Duodenal mucosa (tissue), 2 donors: Measurements from ENCODE around the gene WDR70.
"Not testable (repeated sequence)": the region's sequence is repeated elsewhere in the genome, so short reads cannot be mapped to it uniquely, and the experiment has no call there.

Source experiments
- H3K27ac ChIP-seq: one replicate; pipeline ENCODE4 v1.7.0; 2013; ENCODE audit warnings: low read depth, low read length
- H3K27me3 ChIP-seq, 2 donors: one replicate each; pipeline ENCODE4 v1.7.0; 2013; ENCODE audit warnings: low read length in 2 of 2, control low read depth in 1 of 2; ENCODE audit not compliant: insufficient read depth in 2 of 2, control insufficient read depth in 1 of 2
- H3K36me3 ChIP-seq, 2 donors: one replicate each; pipeline ENCODE4 v1.7.0; 2013; ENCODE audit warnings: low read length in 2 of 2, control low read depth in 1 of 2; ENCODE audit not compliant: insufficient read depth in 2 of 2, control insufficient read depth in 1 of 2
- H3K4me1 ChIP-seq, 2 donors: one replicate each; pipeline ENCODE4 v1.7.0; 2013; ENCODE audit warnings: low read length in 2 of 2, control low read depth in 1 of 2; ENCODE audit not compliant: insufficient read depth in 2 of 2, control insufficient read depth in 1 of 2
- H3K4me3 ChIP-seq, 2 donors: one replicate each; pipeline ENCODE4 v1.7.0; 2013; ENCODE audit warnings: low read length in 2 of 2, low read depth in 1 of 2
- H3K9ac ChIP-seq, 2 donors: one replicate each; pipeline ENCODE4 v1.7.0; 2013; ENCODE audit warnings: low read length in 2 of 2, low read depth in 1 of 2
- H3K9me3 ChIP-seq, 2 donors: one replicate each; pipeline ENCODE4 v1.7.0; 2013; ENCODE audit warnings: low read length in 2 of 2, control low read depth in 1 of 2; ENCODE audit not compliant: control insufficient read depth in 1 of 2

Gene WDR70

GRCh38 chr5:37654566-37654965 is 275.4 kb downstream of the WDR70 start:
- not testable (repeated sequence) for H3K9ac ChIP-seq, H3K4me1 ChIP-seq, H3K27ac ChIP-seq, H3K9me3 ChIP-seq, H3K4me3 ChIP-seq, H3K27me3 ChIP-seq, H3K36me3 ChIP-seq

DNA sequence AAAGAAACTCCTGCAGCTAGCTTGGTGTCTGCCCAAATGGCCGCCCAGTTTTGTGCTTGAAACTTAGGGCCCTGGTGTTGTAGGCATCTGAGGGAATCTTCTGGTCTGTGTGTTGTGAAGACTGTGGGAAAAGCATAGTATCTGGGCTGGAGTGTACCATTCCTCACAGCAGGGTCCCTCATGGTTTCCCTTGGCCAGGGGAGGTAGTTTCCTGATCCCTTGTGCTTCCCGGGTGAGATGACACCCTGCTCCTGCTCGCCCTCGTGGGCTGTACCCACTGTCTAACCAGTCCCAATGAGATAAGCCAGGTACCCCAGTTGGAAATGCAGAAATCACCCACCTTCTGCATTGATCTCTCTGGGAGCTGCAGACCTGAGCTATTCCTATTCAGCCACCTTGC is 277.9 kb downstream of the WDR70 start:
- no peaks in the 10 kb centered on the region for H3K9me3 ChIP-seq
- no peak overlapping the region for H3K27ac ChIP-seq
- no peak overlapping the region for H3K4me3 ChIP-seq
- H3K36me3 ChIP-seq: no peaks in the 10 kb centered on the region
- no peaks in the 10 kb centered on the region for H3K27me3 ChIP-seq
- peaks cover 0 to 3% of the 10 kb centered on the region in 2 donors for H3K4me1 ChIP-seq
- H3K9ac ChIP-seq: no peak overlapping the region

DNA sequence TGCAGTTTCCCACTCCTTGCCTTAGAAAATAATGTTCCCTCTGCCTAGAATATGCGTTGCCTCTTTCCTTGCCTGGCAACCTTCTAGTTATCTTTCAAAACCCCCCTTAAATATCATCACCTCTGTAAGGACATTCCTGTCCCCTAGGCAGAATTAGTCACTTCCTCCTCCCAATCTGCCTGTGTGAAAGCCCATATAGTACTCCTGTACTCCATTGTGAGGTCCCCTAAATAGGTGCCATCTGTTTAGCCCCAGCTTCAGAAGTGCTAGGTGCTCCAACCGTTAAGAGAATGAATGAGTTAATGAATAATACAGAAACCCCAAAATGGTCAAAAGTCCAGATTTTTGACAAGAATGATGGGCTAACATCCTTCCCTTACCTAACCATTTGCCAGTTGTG is 279.3 kb downstream of the WDR70 start:
- Histone ChIP-seq H3K4me3 (no peak overlapping the region), H3K9ac (no peak overlapping the region), H3K4me1 (peaks cover 0 to 3% of the 10 kb centered on the region in 2 donors), H3K9me3 (no peaks in the 10 kb centered on the region), H3K36me3 (no peaks in the 10 kb centered on the region), H3K27ac (no peak overlapping the region), H3K27me3 (no peaks in the 10 kb centered on the region)

DNA sequence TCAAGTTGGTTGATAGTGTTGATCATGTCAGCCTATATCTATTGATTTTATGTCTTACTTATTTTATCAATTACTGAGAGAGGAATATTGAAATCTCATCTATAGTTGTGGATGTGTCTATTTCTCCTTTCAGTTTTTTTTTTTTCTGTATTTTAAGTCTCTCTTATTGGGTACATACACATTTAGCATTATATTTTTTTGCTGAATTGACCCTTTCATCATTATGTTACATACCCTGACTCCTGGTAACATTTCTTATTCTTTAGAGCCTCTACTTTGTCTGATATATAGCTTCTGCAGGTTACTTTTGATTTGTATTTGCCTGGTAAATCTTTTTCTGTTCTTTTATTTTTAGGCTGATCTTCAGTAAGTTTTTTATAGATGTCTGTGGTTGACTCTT is 281.2 kb downstream of the WDR70 start:
- peaks cover 0 to 3% of the 10 kb centered on the region in 2 donors for H3K4me1 ChIP-seq
- H3K27me3 ChIP-seq: no peaks in the 10 kb centered on the region
- no peaks in the 10 kb centered on the region for H3K9me3 ChIP-seq
- no peak overlapping the region for H3K27ac ChIP-seq
- no peak overlapping the region for H3K4me3 ChIP-seq
- no peaks in the 10 kb centered on the region for H3K36me3 ChIP-seq
- no peak overlapping the region for H3K9ac ChIP-seq

DNA sequence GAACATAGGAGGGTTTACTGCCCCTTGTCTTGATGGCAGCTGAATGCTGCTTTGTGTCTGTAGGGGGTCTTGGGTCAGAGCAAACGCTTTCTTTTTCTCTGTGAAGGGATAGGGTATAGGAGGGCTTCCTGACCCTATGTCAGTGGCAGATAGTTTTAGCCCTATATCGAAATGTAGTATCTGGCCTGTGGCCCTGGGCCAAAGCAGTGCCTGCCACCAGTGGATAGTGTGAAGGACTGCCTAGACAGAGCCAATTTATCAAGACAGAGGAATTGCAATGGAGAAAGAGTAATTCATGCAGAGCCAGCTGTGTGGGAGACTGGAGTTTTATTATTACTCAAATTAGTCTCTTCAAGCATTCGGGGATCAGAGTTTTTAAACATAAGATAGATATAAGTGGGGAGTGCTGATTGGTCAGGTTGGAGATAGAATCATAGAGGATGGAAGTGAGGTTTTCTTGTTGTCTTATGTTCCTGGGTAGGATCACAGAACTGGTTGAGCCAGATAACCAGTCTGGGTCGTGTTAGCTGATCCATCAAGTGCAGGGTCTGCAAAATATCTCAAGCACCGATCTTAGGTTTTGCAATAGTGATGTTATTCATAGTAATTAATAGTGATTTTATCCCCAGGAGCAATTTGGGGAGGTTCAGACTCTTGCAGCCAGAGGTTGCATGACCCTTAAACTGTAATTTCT is 282.3 kb downstream of the WDR70 start:
- no peak overlapping the region for H3K4me3 ChIP-seq
- no peak overlapping the region for H3K27ac ChIP-seq
- H3K4me1 ChIP-seq: peaks cover 0 to 3% of the 10 kb centered on the region in 2 donors
- H3K27me3 ChIP-seq: no peaks in the 10 kb centered on the region
- no peak overlapping the region for H3K9ac ChIP-seq
- no peaks in the 10 kb centered on the region for H3K9me3 ChIP-seq
- no peaks in the 10 kb centered on the region for H3K36me3 ChIP-seq

GRCh38 chr5:37661951-37662350 is 282.8 kb downstream of the WDR70 start:
- Histone ChIP-seq H3K9me3 (no peaks in the 10 kb centered on the region), H3K4me3 (no peak overlapping the region), H3K27me3 (no peaks in the 10 kb centered on the region), H3K4me1 (peaks cover 0 to 3% of the 10 kb centered on the region in 2 donors), H3K36me3 (no peaks in the 10 kb centered on the region), H3K27ac (no peak overlapping the region), H3K9ac (no peak overlapping the region)

DNA sequence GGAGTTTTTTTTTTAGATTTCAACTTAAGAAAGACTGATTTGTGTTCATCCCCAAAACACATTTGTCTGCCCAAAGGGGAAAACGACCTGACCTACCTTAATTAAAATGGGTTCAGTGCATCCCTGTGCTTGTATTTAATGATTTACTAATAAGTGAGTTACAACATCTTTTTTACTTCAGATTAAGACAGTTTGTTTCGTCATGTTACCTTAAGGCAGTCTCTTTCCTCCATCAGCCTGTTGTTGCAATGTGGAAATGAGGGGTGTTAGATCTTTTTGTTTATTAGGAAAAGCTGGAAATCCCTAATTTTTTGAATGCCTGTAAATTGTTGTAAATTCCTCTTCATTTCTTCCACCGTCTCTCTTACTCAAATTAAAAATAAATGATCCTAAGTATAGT is 283.2 kb downstream of the WDR70 start:
- no peaks in the 10 kb centered on the region for H3K36me3 ChIP-seq
- H3K9me3 ChIP-seq: no peaks in the 10 kb centered on the region
- no peak overlapping the region for H3K27ac ChIP-seq
- H3K9ac ChIP-seq: no peak overlapping the region
- H3K27me3 ChIP-seq: no peaks in the 10 kb centered on the region
- H3K4me1 ChIP-seq: peaks cover 0 to 3% of the 10 kb centered on the region in 2 donors
- H3K4me3 ChIP-seq: no peak overlapping the region

DNA sequence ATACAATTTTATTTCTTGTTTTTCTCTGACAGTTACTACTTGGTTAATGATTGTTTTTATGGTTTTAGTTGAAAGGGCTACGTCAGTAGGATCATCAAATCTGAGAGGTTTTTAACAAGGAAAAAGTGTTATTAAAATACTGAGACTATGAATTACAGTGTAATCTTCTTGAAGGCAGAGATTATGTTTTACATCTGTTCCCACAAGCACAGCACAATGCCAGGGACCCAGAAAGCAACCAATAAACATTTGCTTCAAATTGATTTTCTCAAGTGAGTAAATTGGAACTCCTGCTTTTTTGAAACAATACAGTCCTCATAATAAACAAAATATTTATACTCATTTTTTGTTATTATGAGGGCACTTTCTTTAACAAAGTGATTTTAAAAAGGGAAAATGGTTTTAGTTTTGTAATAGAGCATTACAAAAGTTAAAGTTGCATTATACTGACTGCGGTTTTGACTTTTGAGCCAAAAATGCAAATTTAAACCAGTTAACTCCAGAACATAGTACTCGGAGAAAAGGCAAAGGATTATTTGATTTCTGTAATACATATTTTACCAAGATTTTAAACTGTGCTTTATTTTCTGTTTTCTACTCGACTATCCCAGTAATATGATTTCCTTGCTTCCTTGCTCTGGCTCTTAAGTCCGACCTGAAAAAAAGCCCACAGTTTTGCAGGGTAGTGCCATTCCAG is 283.8 kb downstream of the WDR70 start:
- Histone ChIP-seq H3K36me3 (no peaks in the 10 kb centered on the region), H3K4me3 (no peak overlapping the region), H3K27me3 (no peaks in the 10 kb centered on the region), H3K27ac (no peak overlapping the region), H3K4me1 (peaks cover 0 to 3% of the 10 kb centered on the region in 2 donors), H3K9me3 (no peaks in the 10 kb centered on the region), H3K9ac (no peak overlapping the region)

GRCh38 chr5:37663538-37663937 is 284.4 kb downstream of the WDR70 start:
- H3K9me3 ChIP-seq: no peaks in the 10 kb centered on the region
- no peak overlapping the region for H3K9ac ChIP-seq
- H3K4me1 ChIP-seq: peaks cover 0 to 3% of the 10 kb centered on the region in 2 donors
- no peaks in the 10 kb centered on the region for H3K27me3 ChIP-seq
- H3K36me3 ChIP-seq: no peaks in the 10 kb centered on the region
- no peak overlapping the region for H3K27ac ChIP-seq
- no peak overlapping the region for H3K4me3 ChIP-seq

GRCh38 chr5:37664551-37664950 is 285.4 kb downstream of the WDR70 start:
- Histone ChIP-seq H3K36me3 (no peaks in the 10 kb centered on the region), H3K27ac (no peak overlapping the region), H3K4me1 (peaks cover 0 to 3% of the 10 kb centered on the region in 2 donors)

More at GRCh38 chr5:37664551-37664950, 285.4 kb downstream of the WDR70 start:
- H3K4me3 ChIP-seq: no peak overlapping the region
- no peak overlapping the region for H3K9ac ChIP-seq
- no peaks in the 10 kb centered on the region for H3K9me3 ChIP-seq
- H3K27me3 ChIP-seq: no peaks in the 10 kb centered on the region
